Bronchial epithelial cell (primary cell): Measurements from ENCODE around the gene CCNL2. TPM values are rescaled to one million over a fixed set of nuclear protein-coding genes. Genes with fewer than 3 reads are reported as not detected.

Experiments
- DNase-seq: peaks from one replicate; pipeline ENCODE4 v3.0.0-alpha.2; 2010; ENCODE audit warnings: low read depth
- FAIRE-seq: peaks from 2 replicates; lab custom pipeline; 2011; peaks lifted over from hg19 to GRCh38; lab: Jason Lieb, UNC
- H3K27me3 ChIP-seq: 2 replicates; pipeline ENCODE4 v1.5.1; 2011; ENCODE audit warnings: low read length; ENCODE audit not compliant: control insufficient read depth, insufficient read depth
- H3K36me3 ChIP-seq: 2 replicates; pipeline ENCODE4 v1.5.1; 2011; ENCODE audit warnings: low read length; ENCODE audit not compliant: control insufficient read depth, insufficient read depth
- H3K4me3 ChIP-seq: 2 replicates; pipeline ENCODE4 v1.5.1; 2011; ENCODE audit warnings: mild to moderate bottlenecking, low read depth, low read length, control low read depth
- total RNA-seq: library from RNA; depleted of rRNA; stranded (reverse); fragments of >200 nt; gene quantifications from 2 replicates; pipeline ENCODE4 v1.2.1, GENCODE V29; 2014
- TF ChIP-seq, protein P1 (sequence below): IDR thresholded peaks from 2 replicates; pipeline ENCODE4 v1.5.1; 2011; ENCODE audit warnings: mild to moderate bottlenecking, moderate library complexity, low read length, control low read depth, inconsistent platforms; ENCODE audit not compliant: insufficient read depth, severe bottlenecking

Gene CCNL2
- total RNA-seq, 1 donor from 2014 or later: 134 TPM

GRCh38 chr1:1344655-1345361, 54.3 kb downstream of the CCNL2 start:
- H3K27me3 ChIP-seq: no peaks in the 10 kb centered on the region
- peaks cover 13% of the 10 kb centered on the region for H3K36me3 ChIP-seq
- DNase-seq (peak; percentile 94), FAIRE-seq (peak; percentile 84)
- H3K4me3 ChIP-seq: peak overlapping the region; percentile 23
- TF ChIP-seq, protein P1, sequence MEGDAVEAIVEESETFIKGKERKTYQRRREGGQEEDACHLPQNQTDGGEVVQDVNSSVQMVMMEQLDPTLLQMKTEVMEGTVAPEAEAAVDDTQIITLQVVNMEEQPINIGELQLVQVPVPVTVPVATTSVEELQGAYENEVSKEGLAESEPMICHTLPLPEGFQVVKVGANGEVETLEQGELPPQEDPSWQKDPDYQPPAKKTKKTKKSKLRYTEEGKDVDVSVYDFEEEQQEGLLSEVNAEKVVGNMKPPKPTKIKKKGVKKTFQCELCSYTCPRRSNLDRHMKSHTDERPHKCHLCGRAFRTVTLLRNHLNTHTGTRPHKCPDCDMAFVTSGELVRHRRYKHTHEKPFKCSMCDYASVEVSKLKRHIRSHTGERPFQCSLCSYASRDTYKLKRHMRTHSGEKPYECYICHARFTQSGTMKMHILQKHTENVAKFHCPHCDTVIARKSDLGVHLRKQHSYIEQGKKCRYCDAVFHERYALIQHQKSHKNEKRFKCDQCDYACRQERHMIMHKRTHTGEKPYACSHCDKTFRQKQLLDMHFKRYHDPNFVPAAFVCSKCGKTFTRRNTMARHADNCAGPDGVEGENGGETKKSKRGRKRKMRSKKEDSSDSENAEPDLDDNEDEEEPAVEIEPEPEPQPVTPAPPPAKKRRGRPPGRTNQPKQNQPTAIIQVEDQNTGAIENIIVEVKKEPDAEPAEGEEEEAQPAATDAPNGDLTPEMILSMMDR: peak; percentile 46

- FAIRE-seq (no peak), DNase-seq (no peak)
- Histone ChIP-seq H3K27me3 (no peaks in the 10 kb centered on the region), H3K4me3 (peak overlapping the region; percentile 19), H3K36me3 (peaks cover 18% of the 10 kb centered on the region)
- TF ChIP-seq, protein P1: no peak
Observed at GRCh38 chr1:1343811-1344421, 55.2 kb downstream of the CCNL2 start.

- Histone ChIP-seq H3K27me3 (no peaks in the 10 kb centered on the region), H3K36me3 (peaks cover 25% of the 10 kb centered on the region), H3K4me3 (no peak overlapping the region)
- FAIRE-seq (no peak), DNase-seq (no peak)
- TF ChIP-seq, protein P1: no peak
Observed at GRCh38 chr1:1342584-1343115, 56.5 kb downstream of the CCNL2 start.

DNA sequence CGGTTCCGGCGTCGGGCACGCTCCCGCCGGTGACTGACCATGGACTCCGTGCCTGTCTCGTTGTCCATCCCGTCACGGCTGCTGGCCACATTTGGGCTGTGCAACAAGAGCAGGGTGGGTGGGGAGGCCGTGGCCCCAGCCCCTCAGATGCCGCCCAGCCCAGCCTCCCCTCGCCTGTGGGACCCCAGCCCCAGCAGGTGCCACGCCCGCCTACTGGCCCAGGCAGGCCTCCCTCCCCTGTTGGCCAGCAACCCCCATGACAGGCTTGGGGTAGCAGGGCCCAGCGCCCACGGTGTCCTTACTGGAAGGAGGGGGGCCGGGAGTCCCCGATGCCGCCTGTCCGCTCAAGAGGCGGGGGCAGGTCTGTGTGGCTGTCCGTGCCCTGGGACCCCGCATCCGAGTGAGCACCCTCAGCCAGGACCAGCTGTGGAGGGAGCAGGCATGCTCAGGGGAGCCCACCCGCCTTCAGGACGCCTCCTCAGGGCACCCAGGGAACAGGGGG, 57.0 kb downstream of the CCNL2 start:
- TF ChIP-seq, protein P1: no peak
- FAIRE-seq: no peak
- Histone ChIP-seq H3K27me3 (no peaks in the 10 kb centered on the region), H3K4me3 (no peak overlapping the region), H3K36me3 (peaks cover 29% of the 10 kb centered on the region)
- DNase-seq: no peak

- peaks cover 31% of the 10 kb centered on the region for H3K36me3 ChIP-seq
- TF ChIP-seq, protein P1: no peak
- no peaks in the 10 kb centered on the region for H3K27me3 ChIP-seq
- FAIRE-seq (no peak), DNase-seq (no peak)
- no peak overlapping the region for H3K4me3 ChIP-seq
Observed at GRCh38 chr1:1341549-1342021, 57.5 kb downstream of the CCNL2 start.
